Panc1 (cell line): Measurements from ENCODE around the gene CTLA4. TPM values are rescaled to one million over a fixed set of nuclear protein-coding genes. Genes with fewer than 3 reads are reported as not detected.

Experiments
- ATAC-seq: fragments of 200-7000 bp; cut with Tn5 transposase; 2 replicates; pipeline ENCODE4 v1.9.1; 2020; ENCODE audit warnings: mild to moderate bottlenecking, moderate library complexity
- Bru-seq: library from RNA; stranded (reverse); fragments of 400-500 nt; gene quantifications from one replicate; lab custom pipeline; 2021; lab: Mats Ljungman, UMichigan
- BruChase-seq, 2 experiments: library from RNA; stranded (reverse); fragments of 400-500 nt; gene quantifications; one replicate each; lab custom pipeline; 2021; lab: Mats Ljungman, UMichigan
- BruUV-seq: library from RNA; stranded (reverse); fragments of 400-500 nt; replicated peaks from 2 replicates; lab custom pipeline; 2021; lab: Mats Ljungman, UMichigan
- CTCF ChIA-PET: fragments of 300-600 bp; sonication (Branson Sonifier 250); formaldehyde crosslinking; loops from one replicate; lab custom pipeline; 2022; ENCODE audit warnings: antibody characterized with exemption; lab: Charles Lee
- POLR2A ChIA-PET: fragments of 300-600 bp; sonication (Branson Sonifier 250); formaldehyde crosslinking; loops from one replicate; lab custom pipeline; 2022; ENCODE audit warnings: antibody characterized with exemption; lab: Charles Lee
- DNase-seq: peaks from one replicate; pipeline ENCODE4 v3.0.0-alpha.2; 2010; ENCODE audit warnings: low read depth, low spot score
- H3K27ac ChIP-seq: 2 replicates; pipeline ENCODE4 v1.5.1; 2011; ENCODE audit warnings: mild to moderate bottlenecking, low read length, inconsistent platforms
- H3K27me3 ChIP-seq: fragments of 200-500 bp; sonication (Bioruptor generic); 2 replicates; pipeline ENCODE4 v1.6.0; 2014; ENCODE audit warnings: low read length, inconsistent platforms; ENCODE audit not compliant: control insufficient read depth, insufficient read depth
- H3K36me3 ChIP-seq: fragments of 200-500 bp; sonication (Bioruptor generic); 2 replicates; pipeline ENCODE4 v1.5.1; 2014; ENCODE audit warnings: inconsistent platforms, mild to moderate bottlenecking, low read length, moderate library complexity; ENCODE audit not compliant: control insufficient read depth, insufficient read depth
- H3K4me1 ChIP-seq: 2 replicates; pipeline ENCODE4 v1.5.1; 2011; ENCODE audit warnings: inconsistent platforms, mild to moderate bottlenecking, low read length, moderate library complexity; ENCODE audit not compliant: control insufficient read depth, insufficient read depth
- H3K4me3 ChIP-seq, 2 experiments: 2 replicates each; pipeline ENCODE4 v1.5.1; 2011 to 2012; ENCODE audit warnings: low read depth in 2 of 2, low read length in 2 of 2, mild to moderate bottlenecking in 2 of 2, inconsistent platforms in 1 of 2, moderate library complexity in 1 of 2
- H3K9me3 ChIP-seq: fragments of 200-500 bp; sonication (Bioruptor generic); 2 replicates; pipeline ENCODE4 v1.5.1; 2014; ENCODE audit warnings: low read depth, mild to moderate bottlenecking, inconsistent platforms, low read length, moderate library complexity; ENCODE audit not compliant: control insufficient read depth, insufficient read depth
- POLR2AphosphoS5 ChIP-seq: IDR thresholded peaks from 2 replicates; pipeline ENCODE4 v1.6.1; 2012; ENCODE audit warnings: mild to moderate bottlenecking, low read depth, low read length, moderate library complexity
- REST ChIP-seq, 2 experiments: IDR thresholded peaks; 2 replicates each; pipeline ENCODE4 v1.6.1; 2011 to 2012; ENCODE audit warnings: low read depth in 2 of 2, control low read depth in 1 of 2, low read length in 1 of 2, mild to moderate bottlenecking in 1 of 2, moderate library complexity in 1 of 2; ENCODE audit not compliant: insufficient read depth in 1 of 2
- SIN3A ChIP-seq: IDR thresholded peaks from 2 replicates; pipeline ENCODE4 v1.6.1; 2012; ENCODE audit warnings: low read depth, mild to moderate bottlenecking, low read length, moderate library complexity, borderline replicate concordance; ENCODE audit not compliant: insufficient read depth
- TCF7L2 ChIP-seq: IDR thresholded peaks from 2 replicates; pipeline ENCODE4 v1.6.1; 2011; ENCODE audit warnings: mild to moderate bottlenecking, low read depth, low read length, inconsistent platforms
- in situ Hi-C: cut with HindIII; loops from 2 replicates; pipeline ENCODE4 v1.10.0; 2016; ENCODE audit warnings: low sequenced_read_pairs, low pct_unique_long_range_greater_than_20kb
- intact Hi-C: fragments of 100-400 bp; cut with micrococcal nuclease; formaldehyde crosslinking; loops from one replicate; pipeline ENCODE4 v1.10.0; 2022; ENCODE audit not compliant: unreplicated experiment
- long read RNA-seq: library from polyadenylated mRNA; unstranded; transcript quantifications from one replicate; pipeline ENCODE4 v2.0.0, GENCODE V29; 2021; ENCODE audit not compliant: unreplicated experiment
- polyA plus RNA-seq: library from polyadenylated mRNA; unstranded; fragments of >200 nt; gene quantifications from one replicate; pipeline ENCODE4 v1.2.1, GENCODE V29; 2012; ENCODE audit warnings: missing spikeins; ENCODE audit not compliant: insufficient read length
- total RNA-seq: library from RNA; stranded (reverse); gene quantifications from one replicate; pipeline ENCODE4 v1.2.1, GENCODE V29; 2021; ENCODE audit not compliant: unreplicated experiment
- TF ChIP-seq, protein P1 (sequence below): fragments of 450-650 bp; IDR thresholded peaks from 2 replicates; pipeline ENCODE4 v1.5.1; 2017; ENCODE audit warnings: mild to moderate bottlenecking

CTLA4 gene
- total RNA-seq = 0.08 TPM
- not detected for polyA plus RNA-seq
- Bru-seq, nascent RNA = not detected
- BruChase-seq, experiment 1, labeled RNA remaining after a 2-hour chase = not detected
- BruChase-seq, experiment 2, labeled RNA remaining after a 6-hour chase = not detected
- long read RNA-seq = 0 reads

DNA sequence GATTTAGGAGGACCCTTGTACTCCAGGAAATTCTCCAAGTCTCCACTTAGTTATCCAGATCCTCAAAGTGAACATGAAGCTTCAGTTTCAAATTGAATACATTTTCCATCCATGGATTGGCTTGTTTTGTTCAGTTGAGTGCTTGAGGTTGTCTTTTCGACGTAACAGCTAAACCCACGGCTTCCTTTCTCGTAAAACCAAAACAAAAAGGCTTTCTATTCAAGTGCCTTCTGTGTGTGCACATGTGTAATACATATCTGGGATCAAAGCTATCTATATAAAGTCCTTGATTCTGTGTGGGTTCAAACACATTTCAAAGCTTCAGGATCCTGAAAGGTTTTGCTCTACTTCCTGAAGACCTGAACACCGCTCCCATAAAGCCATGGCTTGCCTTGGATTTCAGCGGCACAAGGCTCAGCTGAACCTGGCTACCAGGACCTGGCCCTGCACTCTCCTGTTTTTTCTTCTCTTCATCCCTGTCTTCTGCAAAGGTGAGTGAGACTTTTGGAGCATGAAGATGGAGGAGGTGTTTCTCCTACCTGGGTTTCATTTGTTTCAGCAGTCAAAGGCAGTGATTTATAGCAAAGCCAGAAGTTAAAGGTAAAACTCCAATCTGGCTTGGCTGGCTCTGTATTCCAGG, at the start of gene CTLA4:
Gene CTLA4 (plus strand): TSS at position 211 of the 640 bp plus-strand sequence. CDS start 172 bp downstream, at position 383.
- peaks cover 20% of the 10 kb centered on the region for H3K27me3 ChIP-seq
- H3K36me3 ChIP-seq = no peaks in the 10 kb centered on the region
- CTCF ChIA-PET = no interaction called here
- H3K4me3 ChIP-seq = no peak within 1 kb of the TSS
- TF ChIP-seq POLR2AphosphoS5 (no peak), TCF7L2 (no peak), REST (IDR thresholded peaks at IDR 0.05; ENCODE audit: insufficient read depth in 1 of 2, low read depth in 2 of 2, low read length in 1 of 2) (no peak), SIN3A (no peak)
- TF ChIP-seq, protein P1, sequence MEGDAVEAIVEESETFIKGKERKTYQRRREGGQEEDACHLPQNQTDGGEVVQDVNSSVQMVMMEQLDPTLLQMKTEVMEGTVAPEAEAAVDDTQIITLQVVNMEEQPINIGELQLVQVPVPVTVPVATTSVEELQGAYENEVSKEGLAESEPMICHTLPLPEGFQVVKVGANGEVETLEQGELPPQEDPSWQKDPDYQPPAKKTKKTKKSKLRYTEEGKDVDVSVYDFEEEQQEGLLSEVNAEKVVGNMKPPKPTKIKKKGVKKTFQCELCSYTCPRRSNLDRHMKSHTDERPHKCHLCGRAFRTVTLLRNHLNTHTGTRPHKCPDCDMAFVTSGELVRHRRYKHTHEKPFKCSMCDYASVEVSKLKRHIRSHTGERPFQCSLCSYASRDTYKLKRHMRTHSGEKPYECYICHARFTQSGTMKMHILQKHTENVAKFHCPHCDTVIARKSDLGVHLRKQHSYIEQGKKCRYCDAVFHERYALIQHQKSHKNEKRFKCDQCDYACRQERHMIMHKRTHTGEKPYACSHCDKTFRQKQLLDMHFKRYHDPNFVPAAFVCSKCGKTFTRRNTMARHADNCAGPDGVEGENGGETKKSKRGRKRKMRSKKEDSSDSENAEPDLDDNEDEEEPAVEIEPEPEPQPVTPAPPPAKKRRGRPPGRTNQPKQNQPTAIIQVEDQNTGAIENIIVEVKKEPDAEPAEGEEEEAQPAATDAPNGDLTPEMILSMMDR = no peak
- in situ Hi-C loops = no loop called here
- POLR2A ChIA-PET = no interaction called here
- no TSS peak for BruUV-seq
- DNase-seq = no peak
- no peak within 1 kb of the TSS for H3K27ac ChIP-seq
- ATAC-seq = no peak
- no peaks in the 10 kb centered on the region for H3K9me3 ChIP-seq
- no peaks in the 10 kb centered on the region for H3K4me1 ChIP-seq
- intact Hi-C loops = no loop called here

DNA sequence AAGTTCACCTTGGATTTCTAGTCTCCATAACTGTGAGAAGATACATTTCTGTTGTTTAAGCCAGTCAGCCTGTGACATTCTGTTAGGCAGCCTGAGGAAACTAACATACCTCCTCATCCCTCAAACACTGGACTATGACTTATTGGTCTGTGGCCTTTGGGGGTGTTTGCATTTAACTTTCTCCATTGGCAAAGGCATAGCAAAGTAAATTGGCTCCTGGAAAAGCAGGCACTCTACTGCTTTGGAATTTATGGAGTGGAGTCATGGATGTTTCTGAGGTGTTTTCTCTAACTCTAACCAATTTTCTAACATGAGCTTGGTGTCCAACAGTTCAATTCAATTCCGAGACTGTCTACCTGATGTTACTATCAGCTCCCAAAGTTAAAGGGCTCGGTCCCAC, 48.9 kb upstream of the CTLA4 start:
- intact Hi-C loops = loop anchor here (10.0 kb wide), 2 partner anchors 164 to 364 kb away; no protein-coding TSS in a partner anchor
- no TSS peak for BruUV-seq
- no peaks in the 10 kb centered on the region for H3K36me3 ChIP-seq

More for the DNA sequence above, 48.9 kb upstream of the CTLA4 start:
- in situ Hi-C loops = no loop called here
- Histone ChIP-seq H3K9me3 (no peaks in the 10 kb centered on the region), H3K4me1 (0 out of 2 replicates have a peak, but pooled peaks cover 2% of the 10 kb centered on the region), H3K4me3 (no peak overlapping the region), H3K27me3 (peaks cover 17% of the 10 kb centered on the region), H3K27ac (no peak overlapping the region)
- ChIA-PET CTCF (no interaction called here), POLR2A (no interaction called here)
- no peak for ATAC-seq
- TF ChIP-seq TCF7L2 (no peak), REST (IDR thresholded peaks at IDR 0.05; ENCODE audit: insufficient read depth in 1 of 2, low read depth in 2 of 2, low read length in 1 of 2) (no peak), SIN3A (no peak), POLR2AphosphoS5 (no peak)
- TF ChIP-seq, protein P1 = no peak
- DNase-seq = no peak
